GM18502 (cell line): ENCODE results near the gene KLHL33.

Source experiments
- ATAC-seq: cut with Tn5 transposase; IDR thresholded peaks from one replicate; pipeline ENCODE4 v1.9.1; 2021; ENCODE audit warnings: mild to moderate bottlenecking; ENCODE audit not compliant: unreplicated experiment, poor library complexity

KLHL33 gene

GRCh38 chr14:20435582-20436362, at the start of gene KLHL33:
TSS of gene KLHL33 (minus strand) at chr14:20436166. CDS start at chr14:20435811, 355 bp downstream.
- ATAC-seq = no peak

- no peak for ATAC-seq
These were observed 46.4 kb upstream of the KLHL33 start for GRCh38 chr14:20482382-20482781.

GRCh38 chr14:20478894-20479293, 42.9 kb upstream of the KLHL33 start:
- no peak for ATAC-seq

GRCh38 chr14:20477211-20477876, 41.4 kb upstream of the KLHL33 start:
- no peak for ATAC-seq

GRCh38 chr14:20476776-20477175, 40.8 kb upstream of the KLHL33 start:
- ATAC-seq = no peak

- ATAC-seq = no peak
These were observed 36.7 kb upstream of the KLHL33 start for GRCh38 chr14:20472536-20473169.

- ATAC-seq = no peak
These were observed 34.6 kb upstream of the KLHL33 start for GRCh38 chr14:20470603-20470901.

- ATAC-seq = peak; percentile 43
These were observed 34.1 kb upstream of the KLHL33 start for GRCh38 chr14:20469890-20470602.

GRCh38 chr14:20469242-20469889, 33.4 kb upstream of the KLHL33 start, which contains the start of gene PNP:
TSS of gene PNP (plus strand) at chr14:20469406. CDS start at chr14:20469525, 119 bp downstream.
- peak; percentile 95 for ATAC-seq

GRCh38 chr14:20468764-20469241, 32.8 kb upstream of the KLHL33 start:
- ATAC-seq = peak; percentile 13

- peak; percentile 95 for ATAC-seq
These were observed 25.5 kb upstream of the KLHL33 start, which contains the start of gene PIP4P1 for GRCh38 chr14:20461225-20462141. TSS of gene PIP4P1 (minus strand) at chr14:20461434. CDS start at chr14:20461325, 109 bp downstream.

- peak; percentile 11 for ATAC-seq
These were observed 24.7 kb upstream of the KLHL33 start for GRCh38 chr14:20460458-20461224.

GRCh38 chr14:20458031-20458789, 22.2 kb upstream of the KLHL33 start:
- ATAC-seq = no peak

- ATAC-seq = no peak
These were observed 21.0 kb upstream of the KLHL33 start for GRCh38 chr14:20456971-20457370.

GRCh38 chr14:20455355-20456300, 19.7 kb upstream of the KLHL33 start:
- ATAC-seq = peak; percentile 62
